HG03095 (cell line): Measurements from ENCODE around the gene MUC12.
"Not testable (repeated sequence)": the region's sequence is repeated elsewhere in the genome, so short reads cannot be mapped to it uniquely, and the experiment has no call there.

Source experiments
- ATAC-seq: cut with Tn5 transposase; IDR thresholded peaks from one replicate; pipeline ENCODE4 v1.9.1; 2021; ENCODE audit warnings: moderate library complexity; ENCODE audit not compliant: unreplicated experiment

MUC12 gene

DNA sequence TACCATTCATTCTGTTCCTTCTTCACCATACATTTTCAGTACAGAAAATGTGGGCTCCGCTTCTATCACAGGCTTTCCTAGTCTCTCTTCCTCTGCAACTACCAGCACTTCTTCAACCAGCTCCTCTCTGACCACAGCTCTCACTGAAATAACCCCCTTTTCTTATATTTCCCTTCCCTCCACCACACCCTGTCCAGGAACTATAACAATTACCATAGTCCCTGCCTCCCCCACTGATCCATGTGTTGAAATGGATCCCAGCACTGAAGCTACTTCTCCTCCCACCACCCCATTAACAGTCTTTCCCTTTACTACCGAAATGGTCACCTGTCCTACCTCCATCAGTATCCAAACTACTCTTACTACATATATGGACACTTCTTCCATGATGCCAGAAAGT is 9.5 kb upstream of the MUC12 start:
- ATAC-seq: no peak

DNA sequence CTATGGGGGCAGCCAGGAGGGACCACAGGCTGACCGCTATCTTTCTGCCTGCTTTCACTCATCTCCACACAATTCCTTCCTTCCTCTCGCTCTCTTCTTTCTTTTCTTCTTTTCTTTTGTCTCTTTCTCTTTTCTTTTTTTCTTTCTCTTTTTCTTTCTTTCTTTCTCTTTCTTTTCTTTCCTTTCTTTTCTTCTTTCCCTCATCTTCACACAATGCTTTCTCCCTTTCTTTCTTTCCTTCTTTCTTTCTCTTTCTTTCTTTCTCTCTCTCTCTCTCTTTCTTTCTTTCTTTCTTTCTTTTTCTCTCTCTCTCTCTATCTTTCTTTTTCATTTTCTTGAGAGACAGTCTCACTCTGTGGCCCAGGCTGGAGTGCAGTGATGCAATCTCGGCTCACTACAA is 6.8 kb upstream of the MUC12 start:
- no peak for ATAC-seq

DNA sequence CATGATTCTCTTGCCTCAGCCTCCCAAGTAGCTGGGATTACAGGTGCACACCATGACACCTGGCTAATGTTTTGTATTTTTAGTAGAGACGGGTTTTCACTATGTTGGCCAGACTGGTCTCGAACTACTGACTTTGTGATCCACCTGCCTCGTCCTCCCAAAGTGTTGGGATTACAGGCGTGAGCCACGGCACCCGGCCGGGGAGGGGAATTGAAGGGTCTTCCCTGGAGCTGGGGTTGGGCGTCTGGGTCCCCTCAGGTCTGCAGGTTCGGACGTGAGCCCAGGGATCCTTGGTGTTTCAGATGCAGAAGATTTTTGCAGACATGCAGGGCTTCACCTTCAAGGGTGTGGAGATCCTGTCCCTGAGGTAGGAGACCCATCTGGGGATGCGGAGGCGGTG is 6.0 kb upstream of the MUC12 start:
- no peak for ATAC-seq

DNA sequence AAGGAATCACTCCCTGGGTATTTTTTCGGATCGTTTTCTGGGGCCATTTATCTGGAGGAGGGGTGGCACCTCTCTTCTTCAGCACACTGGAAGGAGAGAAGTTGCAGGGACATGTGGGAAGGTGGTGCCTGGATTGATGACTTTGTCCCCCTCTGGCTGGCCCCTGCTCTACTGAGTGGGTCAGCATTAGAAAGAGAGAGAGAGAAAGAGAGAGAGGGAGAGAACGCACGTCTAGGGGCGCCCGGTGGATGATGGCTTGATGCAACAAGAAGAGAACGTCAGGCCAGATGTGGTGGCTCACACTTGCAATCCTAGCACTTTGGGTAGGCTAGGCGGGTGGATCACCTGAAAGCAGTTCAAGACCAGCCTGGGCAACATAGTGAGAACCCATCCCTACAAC is 5.5 kb upstream of the MUC12 start:
- no peak for ATAC-seq

DNA sequence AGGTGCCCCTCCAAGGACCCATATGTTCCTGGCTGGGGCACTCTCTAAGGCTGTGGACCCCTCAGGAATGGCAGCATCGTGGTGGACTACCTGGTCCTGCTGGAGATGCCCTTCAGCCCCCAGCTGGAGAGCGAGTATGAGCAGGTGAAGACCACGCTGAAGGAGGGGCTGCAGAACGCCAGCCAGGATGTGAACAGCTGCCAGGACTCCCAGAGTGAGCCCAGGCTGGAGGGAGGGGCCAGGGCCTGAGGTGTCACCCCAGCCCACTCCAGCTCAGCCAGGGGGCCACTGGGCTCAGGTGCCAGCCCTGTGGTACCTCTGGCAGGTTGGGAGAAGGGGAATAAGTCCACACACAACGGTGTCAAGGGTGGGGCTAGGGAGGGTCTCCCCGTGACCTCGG is 4.7 kb upstream of the MUC12 start:
- no peak for ATAC-seq

DNA sequence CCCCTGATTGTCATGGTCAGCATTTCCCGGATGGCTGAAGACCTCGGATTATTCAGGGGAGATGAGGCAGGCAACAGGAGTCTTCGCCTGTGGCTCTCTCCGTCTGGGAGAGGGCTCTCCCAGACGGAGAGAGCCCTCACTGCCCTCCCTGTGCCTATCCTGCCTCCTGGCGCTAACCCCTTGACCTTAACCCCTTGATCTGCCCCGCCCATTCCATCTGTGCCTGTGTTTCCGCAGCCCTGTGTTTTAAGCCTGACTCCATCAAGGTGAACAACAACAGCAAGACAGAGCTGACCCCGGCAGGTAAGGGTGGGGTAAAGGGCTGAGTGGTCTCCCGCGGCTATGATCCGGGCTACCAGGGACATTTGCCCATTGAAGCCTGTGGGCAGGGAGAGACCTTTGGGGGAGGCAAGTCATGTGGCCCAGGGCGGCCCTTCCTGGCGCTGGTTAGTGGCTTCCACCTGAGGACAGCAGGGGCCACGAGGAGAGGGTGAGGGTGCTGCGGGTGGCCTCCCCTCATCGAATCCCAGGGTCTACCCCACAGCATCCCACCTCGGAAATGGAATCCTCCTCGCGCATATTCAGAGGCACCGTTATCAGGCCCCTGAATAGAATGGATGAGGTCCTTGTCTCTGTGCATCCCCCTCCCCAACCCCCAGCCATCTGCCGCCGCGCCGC is 4.2 kb upstream of the MUC12 start:
- ATAC-seq: no peak

DNA sequence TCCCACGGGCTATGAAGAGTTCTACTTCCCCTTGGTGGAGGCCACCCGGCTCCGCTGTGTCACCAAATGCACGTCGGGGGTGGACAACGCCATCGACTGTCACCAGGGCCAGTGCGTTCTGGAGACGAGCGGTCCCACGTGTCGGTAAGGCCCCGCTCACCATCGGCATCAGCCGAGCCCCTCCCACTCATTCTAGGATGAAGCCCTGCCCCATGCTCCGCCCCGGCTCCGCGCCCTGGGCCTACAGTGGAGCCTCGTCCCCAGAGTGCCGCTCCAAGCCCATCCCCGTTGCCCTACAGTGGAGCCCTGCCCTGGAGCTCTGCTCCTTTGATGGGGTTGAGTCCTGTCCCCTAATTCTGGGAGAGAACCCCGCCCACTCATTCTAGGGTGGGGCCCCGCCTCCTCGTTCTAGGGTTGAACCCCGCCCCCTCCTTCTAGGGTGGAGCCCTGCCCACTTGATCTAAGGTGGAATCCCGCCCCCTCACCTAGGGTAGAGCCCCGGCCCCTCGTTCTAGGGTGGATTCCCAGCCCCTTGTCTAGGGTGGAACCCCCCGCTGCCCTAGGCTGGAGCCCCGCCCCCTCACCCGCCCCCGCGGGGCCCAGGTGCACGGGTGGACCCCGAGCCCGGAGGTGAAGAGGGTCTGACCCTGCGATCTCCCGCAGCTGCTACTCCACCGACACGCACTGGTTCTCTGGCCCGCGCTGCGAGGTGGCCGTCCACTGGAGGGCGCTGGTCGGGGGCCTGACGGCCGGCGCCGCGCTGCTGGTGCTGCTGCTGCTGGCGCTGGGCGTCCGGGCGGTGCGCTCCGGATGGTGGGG is 3.4 kb upstream of the MUC12 start:
- ATAC-seq: no peak

DNA sequence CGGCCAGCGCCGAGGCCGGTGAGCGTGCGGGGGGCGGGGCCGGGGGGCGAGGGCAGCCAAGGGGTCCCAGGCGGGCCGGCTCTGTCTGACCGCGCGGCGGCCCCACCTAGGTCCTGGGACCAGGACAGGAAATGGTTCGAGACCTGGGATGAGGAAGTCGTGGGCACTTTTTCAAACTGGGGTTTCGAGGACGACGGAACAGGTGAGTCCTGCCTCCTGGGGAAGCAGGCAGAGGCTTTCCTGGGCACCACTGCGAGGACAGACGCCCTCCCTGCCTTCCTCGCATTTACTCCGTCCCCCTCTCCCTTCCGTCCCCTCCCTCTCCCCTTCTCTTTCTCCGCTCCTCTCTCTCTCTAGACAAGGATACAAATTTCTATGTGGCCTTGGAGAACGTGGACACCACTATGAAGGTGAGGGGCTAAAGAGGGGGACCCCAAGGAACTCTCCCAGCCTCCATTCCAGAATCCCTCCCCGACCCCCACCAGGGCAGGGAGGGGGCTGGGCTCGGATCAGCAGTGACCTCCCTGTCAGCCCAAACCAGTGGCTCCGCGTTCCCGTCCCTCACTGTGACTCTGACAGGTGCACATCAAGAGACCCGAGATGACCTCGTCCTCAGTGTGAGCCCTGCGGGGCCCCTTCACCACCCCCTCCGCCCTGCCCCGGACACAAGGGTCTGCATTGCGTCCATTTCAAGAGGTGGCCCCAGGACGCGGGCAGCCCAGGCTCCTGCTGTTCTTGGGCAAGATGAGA is 2.6 kb upstream of the MUC12 start:
- no peak for ATAC-seq

DNA sequence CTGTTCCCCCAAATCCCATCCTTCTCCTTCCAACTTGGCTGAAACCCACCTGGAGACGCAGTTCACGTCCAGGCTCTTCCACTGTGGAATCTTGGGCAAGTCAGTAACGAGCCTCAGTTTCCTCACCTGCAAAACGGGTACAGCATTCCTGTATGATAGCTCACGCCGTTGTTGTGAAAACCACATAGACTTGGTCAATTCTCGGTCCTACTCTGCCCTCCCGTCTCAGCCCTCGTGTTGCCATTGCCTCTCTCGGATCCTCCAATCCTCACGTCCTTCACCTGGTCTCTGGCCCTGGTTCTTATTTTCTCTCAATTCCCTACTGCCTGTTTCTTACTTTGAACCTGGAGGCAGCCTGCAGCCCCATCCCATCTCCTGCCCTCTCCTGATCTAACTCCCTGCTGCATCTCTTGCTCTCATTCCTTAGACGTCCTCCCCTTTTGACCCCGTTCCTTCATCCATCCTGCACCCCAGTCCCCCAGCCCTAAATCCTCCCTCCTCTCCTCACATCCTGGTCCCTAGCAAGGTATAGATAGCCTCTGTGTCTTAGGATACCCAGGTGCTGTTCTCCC is 2.0 kb upstream of the MUC12 start:
- ATAC-seq: no peak

DNA sequence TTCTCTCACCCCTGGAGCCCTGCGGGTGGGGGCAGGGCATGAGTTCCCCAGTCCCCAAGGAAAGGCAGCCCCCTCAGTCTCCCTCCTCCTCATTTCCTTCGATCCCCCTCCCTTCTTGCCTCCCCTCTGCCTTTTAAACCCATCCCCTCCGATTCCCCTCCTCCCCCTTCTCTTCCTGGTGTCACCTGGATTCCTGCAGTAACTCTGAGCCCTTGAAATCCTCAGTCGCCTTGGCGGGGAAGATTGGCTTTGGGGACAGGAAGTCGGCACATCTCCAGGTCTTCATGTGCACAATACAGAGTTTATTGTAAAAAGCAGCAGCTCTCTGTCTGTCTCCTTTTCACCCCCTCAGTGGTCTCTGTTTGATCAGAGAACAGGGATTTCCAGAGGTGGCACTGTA is 1.3 kb upstream of the MUC12 start:
- no peak for ATAC-seq

DNA sequence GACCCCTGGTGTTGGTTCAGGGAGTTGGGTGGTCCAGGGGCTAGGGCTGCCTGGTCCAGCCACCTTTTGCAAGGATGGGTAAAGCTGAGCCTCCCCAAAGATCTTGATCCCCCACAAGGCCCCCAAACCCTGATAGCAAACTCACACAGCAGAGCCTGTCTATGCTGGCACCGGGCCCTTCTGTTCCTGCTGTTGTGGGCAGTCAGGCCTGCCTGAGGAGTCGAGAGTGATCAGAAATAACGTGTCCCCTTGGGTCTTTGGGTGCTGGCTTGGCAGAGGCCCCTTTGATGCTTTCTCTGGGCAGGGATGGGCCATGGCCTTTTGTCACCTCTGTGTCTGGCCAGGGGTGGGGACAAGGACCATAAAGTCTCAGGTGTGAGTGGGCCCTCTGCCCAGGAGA is 715 bp upstream of the MUC12 start:
- no peak for ATAC-seq

DNA sequence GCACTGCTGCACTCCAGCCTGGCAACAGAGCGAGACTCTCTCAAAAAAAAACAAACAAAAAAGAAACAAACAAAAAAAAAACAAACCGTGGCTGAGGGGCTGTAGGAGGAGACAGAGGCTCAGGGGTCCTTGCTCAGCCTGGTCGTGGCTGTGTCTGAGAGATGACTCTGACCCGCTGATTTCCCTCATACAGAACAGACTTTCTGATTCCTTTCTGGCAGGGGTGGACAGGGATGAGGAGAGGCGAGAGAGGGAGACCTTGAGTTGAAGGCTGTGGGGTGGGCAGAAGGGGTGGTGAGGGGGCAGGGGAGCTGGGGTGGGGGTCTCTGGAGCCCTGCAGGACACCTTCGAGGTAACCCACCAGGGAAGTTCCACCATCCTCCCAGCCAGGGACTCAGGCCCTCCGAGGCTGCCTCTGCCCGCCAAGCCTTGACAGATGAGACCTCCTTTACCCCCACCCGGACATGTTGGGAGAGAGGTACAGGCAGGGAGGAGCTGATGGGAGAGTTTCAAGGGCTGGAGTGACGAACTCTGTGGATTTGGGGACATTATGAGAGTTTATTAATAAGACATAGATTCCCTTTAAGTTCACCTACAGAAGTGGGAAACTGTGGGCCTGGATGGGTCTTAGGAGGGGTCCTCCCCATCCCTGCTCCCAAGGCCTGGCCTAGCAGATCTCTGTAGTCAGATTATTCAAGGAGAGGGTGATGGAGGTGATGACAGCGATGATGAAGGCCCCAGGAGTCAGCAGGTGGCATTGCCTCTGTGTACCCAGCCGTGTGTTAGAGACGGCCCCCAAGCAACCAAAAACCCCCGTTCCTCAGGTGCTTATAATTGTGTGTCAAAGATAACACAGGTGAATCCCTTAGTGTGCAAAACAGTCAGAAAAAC is 2.0 kb downstream of the MUC12 start:
- ATAC-seq: no peak

DNA sequence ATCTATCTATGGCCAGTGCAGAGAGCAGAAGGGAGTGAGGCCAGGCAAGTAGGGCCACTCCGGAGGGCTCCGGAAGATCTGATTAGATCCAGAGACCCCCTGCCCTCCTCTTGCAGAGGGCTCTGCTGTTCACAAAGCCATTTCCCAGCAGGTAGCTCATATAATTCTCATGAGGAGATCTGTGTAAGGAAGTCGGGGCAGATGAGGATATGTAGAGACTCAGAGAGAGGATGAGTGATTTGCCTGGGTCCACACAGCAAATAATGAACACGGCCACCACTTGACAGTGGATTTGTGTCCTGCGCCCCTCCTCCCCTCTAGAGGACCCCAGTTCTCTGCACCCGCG is 2.6 kb downstream of the MUC12 start:
- no peak for ATAC-seq

DNA sequence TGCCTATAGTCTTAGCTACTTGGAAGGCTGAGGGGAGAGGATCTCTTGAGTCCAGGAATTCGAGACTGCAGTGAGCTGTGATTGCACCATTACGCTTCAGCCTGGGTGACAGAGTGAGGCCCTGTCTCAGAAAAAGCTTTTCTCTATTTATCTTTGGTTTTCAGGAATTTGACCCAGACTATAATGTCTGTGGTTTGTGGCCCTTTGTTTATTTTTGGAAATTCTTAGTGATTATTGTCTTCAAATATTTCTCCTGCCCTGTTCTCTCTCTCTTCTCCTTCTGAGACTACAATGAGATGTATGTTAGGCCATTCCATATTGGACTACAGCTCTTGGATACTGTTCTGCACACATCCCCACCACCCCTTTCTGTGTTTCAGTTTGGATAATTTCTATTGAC is 4.7 kb downstream of the MUC12 start:
- no peak for ATAC-seq

DNA sequence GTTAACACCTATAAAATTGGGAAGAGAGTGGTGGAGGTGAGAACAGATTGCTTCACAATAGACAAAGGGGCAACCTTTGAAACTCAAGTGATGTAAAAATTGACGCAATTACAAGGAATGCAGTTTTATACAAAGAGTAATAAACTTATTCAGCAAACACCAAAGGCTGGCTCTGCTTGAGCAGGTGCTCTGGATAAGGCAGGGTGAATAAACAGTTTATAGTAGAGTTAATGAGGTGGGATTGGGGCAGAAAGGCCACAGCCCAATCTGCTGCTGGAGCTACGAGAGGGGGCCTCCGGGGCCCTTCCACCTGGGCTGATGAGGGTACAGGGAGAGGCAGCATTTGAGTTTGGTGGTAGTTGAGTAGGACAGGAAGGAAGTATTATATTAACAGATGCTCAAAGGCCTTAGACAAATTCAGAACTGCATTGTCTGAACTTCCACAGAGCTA is 6.0 kb downstream of the MUC12 start:
- ATAC-seq: no peak

DNA sequence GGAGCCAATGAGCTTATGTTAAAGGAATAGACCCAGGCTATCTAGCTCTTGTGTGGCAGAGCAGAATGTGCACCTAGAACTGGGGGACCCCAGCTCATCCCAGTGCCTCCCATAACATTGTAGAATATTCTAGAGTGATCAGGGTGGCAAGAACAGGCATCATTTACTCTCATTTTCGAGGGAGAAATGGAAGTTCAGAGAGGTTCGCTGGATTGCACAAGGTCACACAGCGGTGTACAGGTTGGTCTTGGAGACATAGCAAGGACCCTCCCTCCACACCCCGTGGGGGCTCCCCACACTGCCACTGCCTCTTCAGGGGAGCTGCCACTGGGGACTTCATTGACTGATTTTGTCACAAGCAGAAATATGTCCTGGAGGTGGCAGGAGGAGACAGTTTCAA is 8.9 kb downstream of the MUC12 start:
- no peak for ATAC-seq

DNA sequence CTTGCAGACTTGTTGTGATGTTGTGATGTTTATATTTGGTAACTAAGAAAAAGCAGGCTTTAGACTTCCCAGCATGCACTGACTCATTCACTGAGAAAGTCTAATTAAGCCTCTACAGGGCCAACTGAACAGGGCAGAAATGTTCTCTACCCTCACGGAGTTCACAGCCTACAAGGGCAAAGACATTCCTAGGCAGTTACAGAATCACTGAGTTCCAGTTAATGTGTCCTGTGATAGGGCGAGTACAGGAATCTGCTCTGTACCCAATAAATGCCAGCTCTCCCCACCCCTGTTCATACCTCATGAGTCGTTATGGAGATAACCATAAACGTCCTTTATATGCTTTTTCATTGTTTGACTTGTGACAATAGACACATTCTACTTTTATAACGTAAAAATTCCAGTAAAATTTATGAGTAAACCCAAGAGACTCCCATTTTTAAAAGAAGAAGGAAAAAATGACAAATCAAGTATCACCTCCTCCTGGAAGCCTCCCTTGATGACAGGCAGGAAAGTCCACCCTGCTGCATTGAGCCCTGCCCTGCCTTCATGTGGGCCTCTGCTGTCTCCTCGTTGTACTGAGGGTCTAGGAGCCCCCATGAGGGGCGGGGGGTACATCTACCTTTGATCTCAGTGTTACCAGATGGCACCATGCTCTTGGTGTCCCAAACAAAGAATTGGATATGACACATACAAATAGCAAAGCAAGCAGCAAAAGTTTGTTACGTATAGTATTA is 14.3 kb downstream of the MUC12 start:
- no peak for ATAC-seq

DNA sequence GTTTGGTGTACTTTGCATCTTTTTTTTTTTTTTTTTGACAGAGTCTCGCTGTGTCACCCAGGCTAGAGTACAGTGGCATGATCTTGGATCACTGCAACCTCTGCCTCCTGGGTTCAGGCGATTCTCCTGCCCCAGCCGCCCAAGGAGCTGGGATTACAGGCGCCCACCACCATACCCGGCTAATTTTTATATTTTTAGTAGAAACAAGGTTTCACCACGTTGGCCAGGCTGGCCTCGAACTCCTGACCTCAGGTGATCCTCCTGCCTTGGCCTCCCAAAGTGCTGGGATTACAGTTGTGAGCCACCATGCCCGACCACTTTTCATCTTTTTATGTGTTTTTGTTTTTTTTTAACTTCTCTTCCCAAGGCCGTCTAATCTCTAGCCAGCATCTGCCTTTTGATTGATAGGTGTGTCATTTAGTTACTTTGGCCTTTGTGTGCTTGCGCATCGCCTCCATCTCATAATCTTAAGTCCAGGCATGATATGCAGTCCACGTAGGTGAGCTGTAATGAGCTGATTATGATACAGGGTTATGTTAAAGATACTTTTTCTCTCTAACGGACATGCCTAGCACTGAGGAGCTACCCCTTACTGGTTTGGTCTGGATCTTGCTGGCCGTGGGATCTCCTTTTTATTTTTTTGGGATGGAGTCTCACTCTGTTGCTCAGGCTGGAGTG is 15.0 kb downstream of the MUC12 start:
- not testable (repeated sequence) for ATAC-seq

DNA sequence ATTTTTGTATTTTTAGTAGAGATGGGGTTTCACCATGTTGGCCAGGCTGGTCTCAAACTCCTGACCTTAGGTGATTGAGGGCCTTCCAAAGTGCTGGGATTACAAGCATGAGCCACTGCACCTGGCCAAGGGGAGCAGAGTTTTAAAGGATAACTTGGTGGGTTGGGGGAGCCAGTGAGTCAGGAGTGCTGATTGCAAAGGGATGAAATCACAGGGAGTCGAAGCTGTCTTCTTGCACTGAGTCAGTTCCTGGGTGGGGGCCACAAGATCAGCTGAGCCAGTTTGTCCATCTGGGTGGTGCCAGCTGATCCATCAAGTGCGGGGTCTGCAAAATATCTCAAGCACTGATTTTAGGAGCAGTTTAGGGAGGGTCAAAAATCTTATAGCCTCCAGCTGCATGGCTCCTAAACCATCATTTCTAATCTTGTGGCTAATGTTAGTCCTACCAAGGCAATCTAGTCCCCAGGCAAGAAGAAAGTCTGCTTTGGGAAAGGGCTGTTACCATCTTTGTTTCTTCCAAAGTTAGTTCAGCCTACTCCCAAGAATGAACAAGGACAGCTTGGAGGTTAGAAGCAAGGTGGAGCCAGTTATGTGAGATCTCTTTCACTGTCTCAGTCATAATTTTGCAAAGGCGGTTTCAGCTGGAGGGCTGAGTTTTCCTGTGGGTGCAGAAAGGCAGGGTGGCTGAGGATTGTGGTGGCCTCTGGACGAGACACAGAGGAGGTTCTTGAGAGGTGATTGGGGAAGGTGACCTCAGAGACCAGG is 15.8 kb downstream of the MUC12 start:
- ATAC-seq: not testable (repeated sequence)
